ENCODE measurements around the gene OTP.
A peak's percentile ranks its signal among the peaks of the same experiment; 100 is the strongest.
"Not testable (repeated sequence)": the region's sequence is repeated elsewhere in the genome, so short reads cannot be mapped to it uniquely, and the experiment has no call there.

The OTP gene

GRCh38 chr5:77638763-77639671 lies 504 bp upstream of the OTP start:
- DNase-seq = no peak

GRCh38 chr5:77637170-77637997 lies 1.1 kb downstream of the OTP start:
- no peak for DNase-seq

DNA sequence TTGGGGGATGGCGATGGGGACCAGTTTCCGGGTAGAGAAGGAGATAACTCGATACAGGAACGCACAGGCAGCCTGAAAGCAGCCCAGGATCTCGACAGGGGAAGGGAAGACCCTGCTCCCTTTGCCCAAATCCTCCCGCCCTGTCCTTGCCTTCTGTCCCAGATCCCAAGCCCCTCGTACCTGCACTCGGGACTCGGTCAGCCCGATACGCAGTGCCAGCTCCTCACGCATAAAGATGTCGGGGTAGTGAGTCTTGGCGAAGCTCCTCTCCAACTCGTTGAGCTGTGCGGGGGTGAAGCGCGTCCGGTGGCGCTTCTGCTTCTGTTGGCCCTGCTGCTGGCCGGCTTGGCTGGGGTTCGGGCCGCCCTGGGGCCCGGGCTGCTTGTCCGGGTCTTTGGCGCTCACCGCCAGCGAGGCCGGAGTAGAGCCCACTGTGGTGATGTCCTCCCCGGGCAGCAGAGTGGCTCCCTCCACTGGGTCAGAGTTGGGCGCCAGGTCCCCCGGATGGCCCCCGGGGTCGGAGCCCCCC lies 1.8 kb downstream of the OTP start:
- no peak for DNase-seq

- no peak for DNase-seq
These were observed 2.4 kb downstream of the OTP start for GRCh38 chr5:77635917-77636640.

DNA sequence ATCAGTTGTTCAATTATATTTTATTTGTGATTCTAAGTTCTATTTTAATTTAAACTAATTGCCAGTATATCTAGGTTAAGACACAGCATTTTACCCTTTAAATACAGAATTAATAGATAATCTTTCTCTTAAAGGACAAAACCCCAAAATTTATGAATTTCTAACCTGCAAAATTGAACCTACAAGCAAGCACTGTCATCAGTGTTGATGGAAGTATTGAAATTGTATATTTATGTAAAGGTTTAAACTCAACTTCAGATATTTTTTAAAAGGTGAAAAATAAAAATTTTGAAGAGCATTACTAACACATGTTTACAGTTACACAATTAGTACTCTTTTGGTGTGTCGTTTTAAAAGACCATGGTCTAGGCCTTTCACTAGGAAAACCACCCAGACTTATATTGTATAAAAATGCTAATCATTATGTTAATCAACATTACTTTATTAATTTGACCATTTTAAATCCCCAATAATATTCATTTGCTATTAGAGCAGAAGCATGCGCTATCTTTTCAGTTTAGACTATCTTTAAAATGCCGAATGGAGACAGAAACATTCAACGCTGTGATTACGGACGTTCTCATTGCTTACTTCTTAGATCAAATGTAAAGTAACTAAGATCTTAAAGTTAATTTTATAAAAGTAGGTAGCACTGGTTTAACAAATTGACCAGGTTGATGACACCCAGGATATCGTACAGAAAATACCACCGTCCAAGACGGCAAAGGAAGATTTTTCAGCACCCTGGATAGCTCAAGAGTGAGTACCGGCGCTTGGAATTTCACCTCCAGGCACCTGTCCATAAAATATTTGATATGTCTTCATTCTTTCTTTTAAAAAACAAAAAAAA lies 3.2 kb downstream of the OTP start:
- no peak for DNase-seq

- no peak for DNase-seq
These were observed 4.8 kb downstream of the OTP start for GRCh38 chr5:77633709-77634108.

DNA sequence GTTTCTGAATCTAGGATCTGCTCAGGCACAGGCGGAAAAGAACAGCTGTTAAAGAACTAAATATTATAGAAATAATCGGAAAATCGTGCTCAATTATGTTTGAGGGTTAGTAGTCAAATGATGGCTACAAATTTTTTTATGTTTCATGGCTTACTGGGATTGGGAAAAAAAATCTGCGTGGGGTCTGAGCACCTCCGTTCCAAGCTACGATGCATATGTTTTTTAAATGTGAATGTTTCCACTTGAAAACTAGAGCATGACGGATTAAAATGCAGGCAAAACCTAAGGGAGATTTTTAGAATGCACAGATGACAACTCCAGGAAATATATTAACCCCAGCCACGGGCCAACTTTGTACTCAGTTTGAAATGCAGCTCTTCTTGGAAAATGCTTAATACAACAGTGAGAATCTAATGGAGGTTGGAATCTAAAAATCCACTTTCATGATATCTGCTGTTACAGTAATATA lies 5.3 kb downstream of the OTP start:
- DNase-seq = no peak

DNA sequence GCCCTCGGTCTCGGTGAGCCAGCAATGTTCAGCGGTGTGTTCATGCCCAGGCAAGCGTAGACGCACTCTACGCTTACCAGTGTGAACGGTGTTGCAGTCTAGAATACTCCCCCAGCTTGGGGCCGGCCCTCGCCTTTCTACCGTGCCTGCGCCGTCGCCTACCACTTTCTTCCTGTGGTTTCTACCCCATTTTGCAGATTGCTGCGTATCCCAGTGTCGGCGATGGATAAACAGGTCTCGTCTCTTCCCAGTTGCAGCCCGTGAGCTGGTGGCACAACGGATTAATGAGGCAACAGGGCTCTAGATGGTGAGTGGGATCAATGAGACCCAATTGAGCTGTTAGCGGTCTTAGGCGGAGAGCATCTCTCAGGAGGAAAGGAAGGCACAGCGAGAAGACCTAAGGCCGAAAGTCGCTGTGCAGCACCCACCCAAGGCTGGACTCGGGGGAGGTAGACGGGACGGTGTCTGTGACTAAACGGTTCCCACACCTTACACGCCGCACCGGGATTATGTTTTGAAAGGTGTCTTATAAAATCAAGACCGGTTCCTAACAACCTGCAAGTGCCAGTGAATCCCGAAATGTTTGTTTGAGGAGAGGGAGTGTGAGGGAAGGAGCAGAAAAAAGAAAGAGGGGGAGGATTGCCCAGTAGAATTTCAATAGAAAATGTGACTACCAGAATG lies 5.8 kb downstream of the OTP start:
- DNase-seq = no peak

DNA sequence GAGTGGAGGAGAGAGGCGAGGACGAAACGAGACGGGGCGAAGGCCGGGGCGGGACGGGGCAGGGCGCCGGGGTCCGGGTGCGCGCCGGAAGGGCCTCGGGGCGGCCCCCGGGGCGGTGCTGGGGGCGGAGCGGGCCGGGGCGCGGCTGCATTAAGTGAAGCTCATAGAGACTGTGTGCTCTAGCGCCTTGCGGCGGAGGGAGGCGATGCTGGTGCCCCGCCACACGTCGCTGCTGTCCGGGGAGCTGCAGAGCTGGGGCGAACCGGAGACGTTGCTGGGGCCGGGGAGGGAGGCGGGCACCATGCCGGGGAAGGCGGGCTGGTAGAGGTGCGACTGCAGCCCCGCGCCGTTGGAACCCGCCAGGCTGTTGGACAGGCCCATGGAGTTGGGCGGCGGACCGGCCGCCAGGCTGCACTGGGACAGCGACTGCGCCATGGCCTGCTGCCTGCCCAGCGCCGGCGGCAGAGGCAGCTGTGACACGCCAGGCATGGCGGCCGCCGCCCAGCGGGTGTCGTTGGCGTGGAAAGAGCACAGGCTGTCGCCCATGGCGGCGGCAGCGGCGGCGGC lies 8.3 kb downstream of the OTP start:
- peak; percentile 47 for DNase-seq

GRCh38 chr5:77629509-77630113 lies 8.9 kb downstream of the OTP start:
- DNase-seq = no peak

DNA sequence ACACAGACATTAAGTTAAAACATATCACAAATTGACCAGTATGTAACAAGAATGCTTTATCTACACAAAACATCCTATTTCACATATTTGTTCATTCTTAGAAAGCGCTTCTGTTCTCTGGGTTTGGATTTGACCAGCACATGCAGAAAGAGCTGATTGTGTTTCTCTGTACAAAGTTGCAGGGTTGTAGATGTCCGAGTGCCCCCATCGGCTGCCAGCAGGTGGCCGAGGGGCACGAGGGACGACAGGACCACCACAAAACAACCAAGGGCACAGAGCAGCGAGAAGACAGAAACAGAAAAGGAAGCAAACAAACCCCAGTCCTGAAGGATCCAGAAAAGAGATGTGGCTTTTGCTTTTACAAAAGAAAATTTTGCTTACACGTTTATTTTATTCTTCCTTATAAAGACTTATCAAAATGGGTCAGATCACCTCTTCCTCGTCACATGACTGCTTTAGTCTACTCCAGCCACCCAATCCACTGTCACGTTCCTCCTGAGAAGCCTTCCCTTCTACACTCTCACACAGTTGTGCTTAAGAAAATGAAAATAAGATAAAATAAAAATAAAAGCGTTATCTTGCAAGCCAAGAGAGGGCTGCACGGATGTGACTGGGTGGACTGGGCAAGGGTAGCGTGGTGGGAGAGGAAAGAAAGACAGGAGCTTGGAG lies 9.5 kb downstream of the OTP start:
- no peak for DNase-seq

GRCh38 chr5:77627869-77628674 lies 10.4 kb downstream of the OTP start:
- DNase-seq = no peak

DNA sequence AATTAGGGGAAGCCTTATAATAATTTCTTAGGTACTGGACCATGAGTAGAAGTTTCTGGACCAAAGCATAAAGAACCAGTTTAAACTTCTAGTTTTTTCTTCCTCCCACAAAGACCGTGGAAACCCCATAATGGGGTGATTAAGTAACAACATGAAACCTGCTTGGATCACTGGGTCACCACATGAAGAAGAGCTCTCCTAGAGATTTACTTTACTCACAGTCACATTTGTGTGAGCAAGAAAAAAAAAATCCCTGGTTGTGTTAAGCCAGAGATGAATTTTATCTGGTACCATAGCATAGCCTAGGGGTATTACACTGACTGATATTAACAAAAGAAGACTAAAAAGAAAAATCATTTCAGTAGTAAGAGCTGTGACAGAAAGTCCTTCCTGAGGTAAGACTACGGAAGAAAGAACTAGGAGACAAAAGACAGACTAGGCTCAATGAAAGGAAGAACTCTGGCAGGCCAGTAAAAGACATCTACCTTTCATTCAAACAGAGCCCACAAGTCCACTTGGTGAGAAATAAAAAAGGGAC lies 15.2 kb downstream of the OTP start:
- DNase-seq = no peak

GRCh38 chr5:77621440-77621839 lies 17.1 kb downstream of the OTP start:
- DNase-seq = no peak

DNA sequence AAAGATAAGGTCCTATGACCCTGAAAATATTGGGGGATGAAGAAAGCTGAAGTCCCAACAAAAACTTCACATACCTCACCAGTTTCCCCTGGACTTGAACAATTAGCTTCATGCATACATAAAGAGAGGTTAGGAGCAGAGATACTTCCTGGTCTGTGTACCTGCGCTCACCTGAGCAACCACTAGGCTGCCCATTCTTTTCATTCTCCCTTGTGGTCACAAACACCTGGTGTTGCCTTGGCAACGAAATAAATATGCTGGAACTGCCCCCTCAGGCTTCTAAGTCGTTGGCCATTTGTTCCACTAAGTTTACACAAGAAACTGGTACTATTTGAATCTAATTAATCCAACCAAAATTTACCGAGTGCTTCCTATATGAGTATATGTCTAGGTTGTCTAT lies 18.1 kb downstream of the OTP start:
- no peak for DNase-seq

DNA sequence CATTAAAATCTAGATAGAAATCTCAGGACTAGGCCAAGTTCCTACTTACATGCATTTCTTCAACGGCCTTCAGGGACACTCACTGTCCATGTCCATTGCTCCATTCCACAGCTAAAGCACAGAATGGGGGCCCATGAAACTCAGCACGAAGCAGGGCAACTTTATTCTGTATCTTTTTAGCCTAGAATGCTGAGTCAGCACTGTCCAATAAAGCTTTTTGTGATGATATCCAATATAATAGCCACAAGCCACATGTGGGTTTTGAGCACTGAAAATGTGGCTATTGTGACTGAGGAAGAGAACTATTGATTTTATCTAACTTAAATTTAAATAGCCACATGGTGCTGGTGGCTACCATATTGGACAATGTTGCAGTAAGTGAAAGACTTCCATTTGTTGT lies 21.6 kb downstream of the OTP start:
- DNase-seq = no peak

- DNase-seq = not testable (repeated sequence)
These were observed 29.6 kb downstream of the OTP start for GRCh38 chr5:77608927-77609326.

GRCh38 chr5:77607324-77607723 lies 31.2 kb downstream of the OTP start:
- DNase-seq = no peak

DNA sequence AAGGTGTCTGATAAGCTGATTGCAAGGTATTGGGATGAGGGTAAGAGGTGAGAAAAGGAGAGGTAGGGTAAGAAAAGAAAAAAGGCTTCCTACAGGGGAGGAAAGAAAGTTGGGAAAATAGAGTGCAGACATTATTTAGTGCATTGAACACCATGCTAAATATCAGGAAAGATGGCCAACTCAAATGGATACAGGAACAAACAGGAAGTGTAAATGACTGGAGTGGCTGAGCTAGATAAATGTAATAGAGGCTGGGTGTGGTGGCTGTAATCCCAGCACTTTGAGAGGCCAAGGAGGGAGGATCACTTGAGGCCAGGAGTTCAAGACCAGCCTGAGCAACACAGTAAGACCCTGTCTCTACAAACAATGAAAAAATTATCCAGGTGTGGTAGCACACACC lies 32.2 kb downstream of the OTP start:
- DNase-seq = no peak

Data from T1000 (cell line).